Naive thymus-derived CD4-positive, alpha-beta T cell (primary cell): ENCODE data around the gene MYL3. TPM values are rescaled to one million over a fixed set of nuclear protein-coding genes. Genes with fewer than 3 reads are reported as not detected.

ENCODE experiments used
- ATAC-seq: fragments of 150-1000 bp; cut with Tn5 transposase; 2 replicates; pipeline ENCODE4 v1.10.0; 2021; ENCODE audit warnings: mild to moderate bottlenecking, moderate library complexity
- CTCF ChIA-PET: fragments of 350-600 bp; sonication (Branson Sonifier 250); formaldehyde crosslinking; loops from one replicate; lab custom pipeline; 2021; ENCODE audit warnings: antibody characterized with exemption; lab: Charles Lee
- POLR2A ChIA-PET: fragments of 350-600 bp; sonication (Branson Sonifier 250); formaldehyde crosslinking; loops from one replicate; lab custom pipeline; 2021; ENCODE audit warnings: antibody characterized with exemption, inconsistent platforms; lab: Charles Lee
- DNase-seq, 9 donors: peaks; one replicate each; pipeline versions ENCODE4 v3.0.0 to v3.0.0-alpha.2; 2020 to 2022; ENCODE audit warnings: mixed read lengths in 1 of 9
- H3K27ac ChIP-seq: one replicate; pipeline ENCODE4 v1.7.0; 2013; ENCODE audit warnings: mild to moderate bottlenecking, low read depth, low read length, moderate library complexity
- H3K27me3 ChIP-seq, 2 donors: one replicate each; pipeline ENCODE4 v1.7.0; 2013; ENCODE audit warnings: low read length in 2 of 2, mild to moderate bottlenecking in 2 of 2, moderate library complexity in 2 of 2; ENCODE audit not compliant: control insufficient read depth in 2 of 2, insufficient read depth in 2 of 2
- H3K36me3 ChIP-seq, 3 experiments: 1 replicate in 2 of 3; 2 replicates in 1 of 3; pipeline ENCODE4 v1.7.0; 2013; ENCODE audit warnings: low read length in 3 of 3, mild to moderate bottlenecking in 3 of 3, moderate library complexity in 1 of 3; ENCODE audit not compliant: insufficient read depth in 3 of 3, control insufficient read depth in 2 of 3
- H3K4me1 ChIP-seq, 2 donors: one replicate each; pipeline ENCODE4 v1.7.0; 2013; ENCODE audit warnings: low read length in 2 of 2, mild to moderate bottlenecking in 2 of 2, moderate library complexity in 1 of 2; ENCODE audit not compliant: control insufficient read depth in 2 of 2, insufficient read depth in 2 of 2
- H3K4me3 ChIP-seq: 2 replicates; pipeline ENCODE4 v1.7.0; 2013; ENCODE audit warnings: mild to moderate bottlenecking, low read length
- H3K9me3 ChIP-seq, 3 experiments: 1 replicate in 2 of 3; 2 replicates in 1 of 3; pipeline ENCODE4 v1.7.0; 2013; ENCODE audit warnings: low read length in 3 of 3; ENCODE audit not compliant: control insufficient read depth in 2 of 3
- H3K27ac Mint-ChIP-seq, 9 donors: one replicate each; pipeline ENCODE4 v1.8.0; 2020 to 2022; ENCODE audit warnings: mixed read lengths in 9 of 9, mild to moderate bottlenecking in 8 of 9, moderate library complexity in 5 of 9, inconsistent platforms in 2 of 9
- H3K27me3 Mint-ChIP-seq, 5 donors: one replicate each; pipeline ENCODE4 v1.8.0; 2021 to 2022; ENCODE audit warnings: mixed read lengths in 5 of 5, mild to moderate bottlenecking in 1 of 5
- H3K36me3 Mint-ChIP-seq, 5 donors: one replicate each; pipeline ENCODE4 v1.8.0; 2020 to 2022; ENCODE audit warnings: mixed read lengths in 5 of 5, mild to moderate bottlenecking in 3 of 5, inconsistent platforms in 1 of 5
- H3K4me1 Mint-ChIP-seq, 7 donors: one replicate each; pipeline ENCODE4 v1.8.0; 2020 to 2022; ENCODE audit warnings: mixed read lengths in 7 of 7, mild to moderate bottlenecking in 3 of 7, inconsistent platforms in 1 of 7
- H3K4me3 Mint-ChIP-seq, 10 donors: one replicate each; pipeline ENCODE4 v1.8.0; 2020 to 2022; ENCODE audit warnings: mild to moderate bottlenecking in 10 of 10, mixed read lengths in 10 of 10, moderate library complexity in 6 of 10, inconsistent platforms in 2 of 10
- H3K9me3 Mint-ChIP-seq, 11 donors: one replicate each; pipeline ENCODE4 v1.8.0; 2020 to 2022; ENCODE audit warnings: mixed read lengths in 11 of 11, mild to moderate bottlenecking in 4 of 11, inconsistent platforms in 1 of 11, moderate library complexity in 1 of 11
- intact Hi-C, 2 donors: fragments of 100-400 bp; cut with micrococcal nuclease; formaldehyde crosslinking; loops; one replicate each; pipeline ENCODE4 v1.15.1; 2023
- polyA plus RNA-seq, 2 donors: library from polyadenylated mRNA; unstranded; fragments of 300-500 nt; fragmentation: Illumina TruSeq; gene quantifications; one replicate each; pipeline ENCODE4 v1.2.3, GENCODE V29; 2021
- total RNA-seq, 6 experiments: library from RNA in 5 of 6; stranded (reverse) in 5 of 6; gene quantifications; 1 replicate in 5 of 6; 2 replicates in 1 of 6; pipeline ENCODE4 v1.2.3 and lab custom pipeline; 2021 to 2026

Gene MYL3
- total and polyA plus RNA-seq, 7 experiments from 2014 or later: not detected

DNA sequence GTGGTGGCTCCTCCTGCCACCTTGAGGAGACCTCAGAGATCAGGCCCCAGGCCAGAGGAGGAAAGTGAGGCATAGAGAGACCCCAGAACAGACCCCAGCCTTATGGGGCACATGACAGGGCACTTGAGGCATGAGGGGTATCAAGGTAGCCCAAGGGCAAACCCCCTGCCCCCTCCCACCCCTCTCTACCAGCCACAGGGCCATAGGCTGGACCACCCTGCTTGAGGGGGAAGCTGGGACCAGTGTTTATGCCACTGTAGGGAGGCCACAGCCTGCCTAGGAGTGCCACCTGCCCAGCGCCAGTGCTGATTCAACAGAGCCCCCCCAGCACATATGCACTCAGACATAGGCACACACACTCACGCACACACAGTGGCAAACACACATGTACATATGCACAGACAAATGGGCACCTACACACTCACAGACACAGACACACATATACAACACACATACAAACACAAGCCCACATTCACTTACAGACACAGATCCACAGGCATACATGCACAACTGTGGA is 10.3 kb downstream of the MYL3 start:
- H3K9me3 ChIP-seq: no peaks in the 10 kb centered on the region
- Mint-ChIP-seq H3K4me1 (peaks cover 0 to 8% (median 0%) of the 10 kb centered on the region in 7 donors), H3K27me3 (peaks cover 0 to 15% (median 2%) of the 10 kb centered on the region in 5 donors), H3K9me3 (no peaks in the 10 kb centered on the region), H3K27ac (no peak overlapping the region), H3K36me3 (no peaks in the 10 kb centered on the region), H3K4me3 (no peak overlapping the region)
- DNase-seq: no peak
- H3K4me3 ChIP-seq: no peak overlapping the region
- H3K4me1 ChIP-seq: no peaks in the 10 kb centered on the region
- no peak overlapping the region for H3K27ac ChIP-seq
- no peaks in the 10 kb centered on the region for H3K27me3 ChIP-seq
- ChIA-PET POLR2A (no interaction called here), CTCF (no interaction called here)
- H3K36me3 ChIP-seq: no peaks in the 10 kb centered on the region
- intact Hi-C loops: loop anchor here in 1 of 2 donors (5.0 kb wide), 1 partner anchor 519 kb away; no protein-coding TSS in a partner anchor
- ATAC-seq: no peak

DNA sequence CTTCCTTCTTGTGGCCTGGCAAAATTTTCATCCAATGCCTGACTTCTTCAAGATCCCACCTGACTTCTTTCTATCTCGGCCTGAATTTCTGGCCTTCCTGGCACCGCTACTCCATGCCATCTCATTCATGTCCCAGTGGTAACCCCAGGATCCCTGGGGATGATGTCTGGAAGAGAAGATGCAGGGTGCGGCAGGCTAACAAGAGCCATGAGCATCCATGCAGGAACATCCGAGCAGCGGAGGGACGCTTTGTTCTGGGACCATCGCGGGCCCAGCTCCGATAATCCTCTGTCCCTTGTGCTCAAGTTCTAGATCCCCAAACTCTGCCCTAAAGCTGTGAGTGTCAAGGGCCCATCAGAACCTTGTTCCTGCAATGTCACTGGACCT is 10.9 kb downstream of the MYL3 start:
- DNase-seq (no peak), ATAC-seq (no peak)
- H3K4me3 Mint-ChIP-seq: no peak overlapping the region
- no peaks in the 10 kb centered on the region for H3K9me3 Mint-ChIP-seq
- Histone ChIP-seq H3K27me3 (no peaks in the 10 kb centered on the region), H3K36me3 (no peaks in the 10 kb centered on the region), H3K4me1 (no peaks in the 10 kb centered on the region), H3K9me3 (no peaks in the 10 kb centered on the region), H3K4me3 (no peak overlapping the region), H3K27ac (no peak overlapping the region)
- H3K4me1 Mint-ChIP-seq: peaks cover 0 to 7% (median 0%) of the 10 kb centered on the region in 7 donors
- intact Hi-C loops: loop anchor here in 1 of 2 donors (5.0 kb wide), 1 partner anchor 520 kb away; no protein-coding TSS in a partner anchor
- ChIA-PET CTCF (no interaction called here), POLR2A (no interaction called here)
- H3K27ac Mint-ChIP-seq: no peak overlapping the region
- no peaks in the 10 kb centered on the region for H3K36me3 Mint-ChIP-seq
- peaks cover 0 to 11% (median 0%) of the 10 kb centered on the region in 5 donors for H3K27me3 Mint-ChIP-seq

- Mint-ChIP-seq H3K4me3 (no peak overlapping the region), H3K9me3 (no peaks in the 10 kb centered on the region), H3K27ac (peak overlapping the region in 1 of 9 donors; percentile 31), H3K27me3 (peaks cover 0 to 6% (median 0%) of the 10 kb centered on the region in 5 donors), H3K4me1 (peaks cover 0 to 6% (median 0%) of the 10 kb centered on the region in 7 donors), H3K36me3 (no peaks in the 10 kb centered on the region)
- H3K4me1 ChIP-seq: peaks cover 0 to 2% of the 10 kb centered on the region in 2 donors
- POLR2A ChIA-PET: no interaction called here
- H3K9me3 ChIP-seq: no peaks in the 10 kb centered on the region
- no peak overlapping the region for H3K27ac ChIP-seq
- intact Hi-C loops: loop anchor here in 1 of 2 donors (5.0 kb wide), 1 partner anchor 521 kb away; no protein-coding TSS in a partner anchor
- peak in 1 of 9 donors; percentile 9 for DNase-seq
- no peaks in the 10 kb centered on the region for H3K36me3 ChIP-seq
- H3K27me3 ChIP-seq: no peaks in the 10 kb centered on the region
- ATAC-seq: no peak
- CTCF ChIA-PET: no interaction called here
- no peak overlapping the region for H3K4me3 ChIP-seq
Measured at GRCh38 chr3:46851364-46852333, 11.6 kb downstream of the MYL3 start.

DNA sequence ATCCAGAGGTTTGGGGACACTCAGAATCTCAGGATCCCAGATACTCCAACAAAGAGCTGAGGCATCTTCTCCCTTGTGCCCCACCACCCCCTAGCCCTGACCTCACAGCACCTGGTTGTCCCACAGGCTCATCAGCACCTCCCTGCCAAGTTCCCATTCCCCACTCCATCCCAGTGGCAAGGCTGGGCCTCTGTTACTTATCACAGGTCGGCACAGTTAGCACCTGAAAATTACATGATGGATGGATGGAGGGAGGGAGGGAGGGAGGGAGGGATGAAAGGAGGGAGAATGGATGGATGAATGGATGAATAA is 12.8 kb downstream of the MYL3 start:
- H3K27ac ChIP-seq: no peak overlapping the region
- Mint-ChIP-seq H3K9me3 (no peaks in the 10 kb centered on the region), H3K4me3 (no peak overlapping the region), H3K27ac (no peak overlapping the region), H3K36me3 (no peaks in the 10 kb centered on the region), H3K27me3 (peaks cover 0 to under 1% (median 0%) of the 10 kb centered on the region in 5 donors), H3K4me1 (peaks cover 0 to 9% (median 0%) of the 10 kb centered on the region in 7 donors)
- no peak overlapping the region for H3K4me3 ChIP-seq
- H3K36me3 ChIP-seq: no peaks in the 10 kb centered on the region
- intact Hi-C loops: loop anchor here in 1 of 2 donors (5.0 kb wide), 1 partner anchor 522 kb away; no protein-coding TSS in a partner anchor
- peaks cover 0 to 8% of the 10 kb centered on the region in 2 donors for H3K4me1 ChIP-seq
- CTCF ChIA-PET: no interaction called here
- no peaks in the 10 kb centered on the region for H3K27me3 ChIP-seq
- ATAC-seq (no peak), DNase-seq (no peak)
- no peaks in the 10 kb centered on the region for H3K9me3 ChIP-seq
- POLR2A ChIA-PET: no interaction called here

- Histone ChIP-seq H3K27me3 (no peaks in the 10 kb centered on the region), H3K4me3 (no peak overlapping the region), H3K4me1 (peaks cover 0 to 11% of the 10 kb centered on the region in 2 donors), H3K36me3 (no peaks in the 10 kb centered on the region), H3K9me3 (no peaks in the 10 kb centered on the region), H3K27ac (no peak overlapping the region)
- H3K36me3 Mint-ChIP-seq: no peaks in the 10 kb centered on the region
- ChIA-PET CTCF (no interaction called here), POLR2A (no interaction called here)
- peaks cover 0 to 13% (median 4%) of the 10 kb centered on the region in 7 donors for H3K4me1 Mint-ChIP-seq
- ATAC-seq: no peak
- DNase-seq: peak in 2 of 9 donors; percentile 3 to 19
- peaks cover 0 to 6% (median 0%) of the 10 kb centered on the region in 5 donors for H3K27me3 Mint-ChIP-seq
- H3K9me3 Mint-ChIP-seq: no peaks in the 10 kb centered on the region
- no peak overlapping the region for H3K4me3 Mint-ChIP-seq
- intact Hi-C loops: loop anchor here (5.0 kb wide), 2 partner anchors 158 to 522 kb away; partner anchors contain the start of gene ALS2CL (in 1 of the 2)
- H3K27ac Mint-ChIP-seq: no peak overlapping the region
Measured at GRCh38 chr3:46849686-46850467, 13.4 kb downstream of the MYL3 start.

GRCh38 chr3:46849045-46849631 is 14.1 kb downstream of the MYL3 start:
- Mint-ChIP-seq H3K9me3 (no peaks in the 10 kb centered on the region), H3K36me3 (no peaks in the 10 kb centered on the region), H3K4me3 (peak overlapping the region in 1 of 10 donors; percentile 71), H3K27me3 (peaks cover 0 to 12% (median 0%) of the 10 kb centered on the region in 5 donors), H3K27ac (no peak overlapping the region), H3K4me1 (peaks cover 0 to 14% (median 5%) of the 10 kb centered on the region in 7 donors)
- Histone ChIP-seq H3K27ac (no peak overlapping the region), H3K36me3 (no peaks in the 10 kb centered on the region), H3K27me3 (no peaks in the 10 kb centered on the region), H3K4me3 (no peak overlapping the region), H3K4me1 (peaks cover 0 to 11% of the 10 kb centered on the region in 2 donors), H3K9me3 (no peaks in the 10 kb centered on the region)
- ATAC-seq (no peak), DNase-seq (peak in 1 of 9 donors; percentile 6)
- intact Hi-C loops: loop anchor here in 1 of 2 donors (5.0 kb wide), 1 partner anchor 157 kb away; the partner anchor contains the start of gene ALS2CL
- ChIA-PET CTCF (no interaction called here), POLR2A (no interaction called here)
